A673 (cell line): ENCODE data around the gene CCDC17.

Source experiments
- EZH2 ChIP-seq: fragments of 200-600 bp; sonication (generic); IDR thresholded peaks from 2 replicates; pipeline ENCODE4 v1.6.1; 2017; ENCODE audit warnings: borderline replicate concordance, low read depth, mild to moderate bottlenecking, mixed read lengths, antibody characterized with exemption, low read length; ENCODE audit not compliant: poor library complexity, severe bottlenecking
- TF ChIP-seq, protein P1 (sequence below): fragments of 300-800, 200-600 bp; sonication (generic); conservative IDR thresholded peaks from 2 replicates; pipeline ENCODE4 v1.5.1; 2017; ENCODE audit warnings: low read depth, mild to moderate bottlenecking, antibody characterized with exemption, low read length, moderate library complexity, mixed read lengths

GRCh38 chr1:45620588-45621500 lies 3.0 kb downstream of the CCDC17 start:
- TF ChIP-seq, protein P1, sequence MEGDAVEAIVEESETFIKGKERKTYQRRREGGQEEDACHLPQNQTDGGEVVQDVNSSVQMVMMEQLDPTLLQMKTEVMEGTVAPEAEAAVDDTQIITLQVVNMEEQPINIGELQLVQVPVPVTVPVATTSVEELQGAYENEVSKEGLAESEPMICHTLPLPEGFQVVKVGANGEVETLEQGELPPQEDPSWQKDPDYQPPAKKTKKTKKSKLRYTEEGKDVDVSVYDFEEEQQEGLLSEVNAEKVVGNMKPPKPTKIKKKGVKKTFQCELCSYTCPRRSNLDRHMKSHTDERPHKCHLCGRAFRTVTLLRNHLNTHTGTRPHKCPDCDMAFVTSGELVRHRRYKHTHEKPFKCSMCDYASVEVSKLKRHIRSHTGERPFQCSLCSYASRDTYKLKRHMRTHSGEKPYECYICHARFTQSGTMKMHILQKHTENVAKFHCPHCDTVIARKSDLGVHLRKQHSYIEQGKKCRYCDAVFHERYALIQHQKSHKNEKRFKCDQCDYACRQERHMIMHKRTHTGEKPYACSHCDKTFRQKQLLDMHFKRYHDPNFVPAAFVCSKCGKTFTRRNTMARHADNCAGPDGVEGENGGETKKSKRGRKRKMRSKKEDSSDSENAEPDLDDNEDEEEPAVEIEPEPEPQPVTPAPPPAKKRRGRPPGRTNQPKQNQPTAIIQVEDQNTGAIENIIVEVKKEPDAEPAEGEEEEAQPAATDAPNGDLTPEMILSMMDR: no peak
- no peak for TF ChIP-seq EZH2
